Esophagus muscularis mucosa (tissue), 4 donors: ENCODE measurements around the gene ARL10.

Experiments used
- EP300 ChIP-seq: sonication (generic); formaldehyde crosslinking; IDR thresholded peaks from one replicate; pipeline ENCODE4 v1.6.1; 2017; ENCODE audit warnings: antibody characterized with exemption
- POLR2AphosphoS5 ChIP-seq, 2 donors: sonication (generic); formaldehyde crosslinking; IDR thresholded peaks; one replicate each; pipeline ENCODE4 v1.6.1; 2017; ENCODE audit warnings: antibody characterized with exemption in 2 of 2
- TF ChIP-seq, protein P1 (sequence below), 3 experiments: fragments of 200-600 bp in 2 of 3; fragments of 450-650 bp in 1 of 3; sonication (generic) in 2 of 3; IDR thresholded peaks; one replicate each; pipeline ENCODE4 v1.5.1; 2017 to 2019; ENCODE audit warnings: antibody characterized with exemption in 3 of 3, mild to moderate bottlenecking in 2 of 3, moderate library complexity in 1 of 3

DNA sequence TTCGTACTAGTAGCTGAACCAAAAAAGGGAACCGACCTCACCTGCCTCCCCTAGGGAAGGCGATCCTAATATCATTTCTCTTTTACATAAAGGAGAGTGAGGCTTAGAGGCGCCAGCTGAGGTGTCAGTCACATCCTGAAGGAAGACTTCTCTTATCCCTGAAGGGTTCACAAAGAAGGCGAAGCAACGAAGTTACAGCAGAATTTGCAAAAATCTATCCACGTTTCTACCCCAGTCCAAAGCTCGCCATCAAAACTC lies 3.1 kb upstream of the ARL10 start:
- TF ChIP-seq, protein P1, sequence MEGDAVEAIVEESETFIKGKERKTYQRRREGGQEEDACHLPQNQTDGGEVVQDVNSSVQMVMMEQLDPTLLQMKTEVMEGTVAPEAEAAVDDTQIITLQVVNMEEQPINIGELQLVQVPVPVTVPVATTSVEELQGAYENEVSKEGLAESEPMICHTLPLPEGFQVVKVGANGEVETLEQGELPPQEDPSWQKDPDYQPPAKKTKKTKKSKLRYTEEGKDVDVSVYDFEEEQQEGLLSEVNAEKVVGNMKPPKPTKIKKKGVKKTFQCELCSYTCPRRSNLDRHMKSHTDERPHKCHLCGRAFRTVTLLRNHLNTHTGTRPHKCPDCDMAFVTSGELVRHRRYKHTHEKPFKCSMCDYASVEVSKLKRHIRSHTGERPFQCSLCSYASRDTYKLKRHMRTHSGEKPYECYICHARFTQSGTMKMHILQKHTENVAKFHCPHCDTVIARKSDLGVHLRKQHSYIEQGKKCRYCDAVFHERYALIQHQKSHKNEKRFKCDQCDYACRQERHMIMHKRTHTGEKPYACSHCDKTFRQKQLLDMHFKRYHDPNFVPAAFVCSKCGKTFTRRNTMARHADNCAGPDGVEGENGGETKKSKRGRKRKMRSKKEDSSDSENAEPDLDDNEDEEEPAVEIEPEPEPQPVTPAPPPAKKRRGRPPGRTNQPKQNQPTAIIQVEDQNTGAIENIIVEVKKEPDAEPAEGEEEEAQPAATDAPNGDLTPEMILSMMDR (IDR thresholded peaks at IDR 0.05) = no peak
- TF ChIP-seq POLR2AphosphoS5 (IDR thresholded peaks at IDR 0.05) (no peak), EP300 (no peak)
